ENCODE measurements around the gene SPATA31E1. TPM values are rescaled to one million over a fixed set of nuclear protein-coding genes. Genes with fewer than 3 reads are reported as not detected.
"Not testable (repeated sequence)": the region's sequence is repeated elsewhere in the genome, so short reads cannot be mapped to it uniquely, and the experiment has no call there.

Gene SPATA31E1
- total and polyA plus RNA-seq, 10 of the 15 experiments (the other 5 are each of a cell fraction or from before 2014, with no cell fraction given), result not detected

- H3K27me3 ChIP-seq (replicated peaks in 1 of 2; ENCODE audit: control insufficient read depth in 2 of 2, insufficient read depth in 2 of 2, low read length in 1 of 2), result no peaks in the 10 kb centered on the region
- intact Hi-C loops (cut with micrococcal nuclease; ENCODE audit: unreplicated experiment), result no loop called here
Measured at GRCh38 chr9:87910821-87911220, 28.1 kb downstream of the SPATA31E1 start.

GRCh38 chr9:87917662-87918061 lies 35.0 kb downstream of the SPATA31E1 start, which contains the start of gene SPATA31C1:
TSS of gene SPATA31C1 (plus strand) at chr9:87917962.
- H3K4me3 ChIP-seq; FAIRE-seq; POLR2A ChIA-PET; BruUV-seq (replicated peaks); H3K9ac ChIP-seq (ENCODE audit: control insufficient read depth, insufficient read depth, low read length); DNase-seq (ENCODE audit: low read depth, low spot score); H2AFZ ChIP-seq (ENCODE audit: control insufficient read depth, low read depth, low read length); intact Hi-C loops (cut with micrococcal nuclease; ENCODE audit: unreplicated experiment); H3K27ac ChIP-seq (ENCODE audit: control insufficient read depth, insufficient read depth); H4K20me1 ChIP-seq (ENCODE audit: control insufficient read depth, insufficient read depth); H3K36me3 ChIP-seq (ENCODE audit: control insufficient read depth in 2 of 2, insufficient read depth in 2 of 2, low read length in 1 of 2); H3K27me3 ChIP-seq (replicated peaks in 1 of 2; ENCODE audit: control insufficient read depth in 2 of 2, insufficient read depth in 2 of 2, low read length in 1 of 2); ATAC-seq; RAD21 ChIA-PET (ENCODE audit: unreplicated experiment); in situ Hi-C loops (cut with MboI); H3K79me2 ChIP-seq (ENCODE audit: control insufficient read depth, insufficient read depth, low read length); CTCF ChIA-PET; H3K4me2 ChIP-seq (ENCODE audit: control insufficient read depth, insufficient read depth); SMC1A ChIA-PET (ENCODE audit: uncharacterized antibody, unreplicated experiment); H3K9me3 ChIP-seq (replicated peaks; ENCODE audit: control insufficient read depth, insufficient read depth, low read length); H3K4me1 ChIP-seq (ENCODE audit: control insufficient read depth, insufficient read depth, low read length): not testable (repeated sequence)
- no CpG with 5 or more reads among the region's 8 CpGs for WGBS (ENCODE audit: insufficient coverage, insufficient replicate concordance, low lambda C conversion rate, missing lambda C conversion rate)

More at GRCh38 chr9:87910821-87911220, 28.1 kb downstream of the SPATA31E1 start:
- H2AFZ ChIP-seq (ENCODE audit: control insufficient read depth, low read depth, low read length), result no peak overlapping the region
- ATAC-seq, result no peak
- CTCF ChIA-PET, result no interaction called here
- H3K9me3 ChIP-seq (replicated peaks; ENCODE audit: control insufficient read depth, insufficient read depth, low read length), result no peaks in the 10 kb centered on the region
- no peak overlapping the region for H3K4me2 ChIP-seq (ENCODE audit: control insufficient read depth, insufficient read depth)
- no peak for DNase-seq (ENCODE audit: low read depth, low spot score)
- H3K79me2 ChIP-seq (ENCODE audit: control insufficient read depth, insufficient read depth, low read length), result no peaks in the 10 kb centered on the region
- no peak overlapping the region for H3K9ac ChIP-seq (ENCODE audit: control insufficient read depth, insufficient read depth, low read length)
- RAD21 ChIA-PET (ENCODE audit: unreplicated experiment), result no interaction called here
- H3K36me3 ChIP-seq (ENCODE audit: control insufficient read depth in 2 of 2, insufficient read depth in 2 of 2, low read length in 1 of 2), result no peaks in the 10 kb centered on the region
- SMC1A ChIA-PET (ENCODE audit: uncharacterized antibody, unreplicated experiment), result interaction anchor here (0.6 kb wide), 1 partner anchor 359 kb away, joined by 3 read pairs; no protein-coding TSS in a partner anchor
- no peaks in the 10 kb centered on the region for H4K20me1 ChIP-seq (ENCODE audit: control insufficient read depth, insufficient read depth)
- FAIRE-seq, result no peak
- POLR2A ChIA-PET, result no interaction called here
- in situ Hi-C loops (cut with MboI), result no loop called here
- no peak overlapping the region for H3K4me3 ChIP-seq
- no peaks in the 10 kb centered on the region for H3K4me1 ChIP-seq (ENCODE audit: control insufficient read depth, insufficient read depth, low read length)
- H3K27ac ChIP-seq (ENCODE audit: control insufficient read depth, insufficient read depth), result no peak overlapping the region
- TF ChIP-seq, protein P1, sequence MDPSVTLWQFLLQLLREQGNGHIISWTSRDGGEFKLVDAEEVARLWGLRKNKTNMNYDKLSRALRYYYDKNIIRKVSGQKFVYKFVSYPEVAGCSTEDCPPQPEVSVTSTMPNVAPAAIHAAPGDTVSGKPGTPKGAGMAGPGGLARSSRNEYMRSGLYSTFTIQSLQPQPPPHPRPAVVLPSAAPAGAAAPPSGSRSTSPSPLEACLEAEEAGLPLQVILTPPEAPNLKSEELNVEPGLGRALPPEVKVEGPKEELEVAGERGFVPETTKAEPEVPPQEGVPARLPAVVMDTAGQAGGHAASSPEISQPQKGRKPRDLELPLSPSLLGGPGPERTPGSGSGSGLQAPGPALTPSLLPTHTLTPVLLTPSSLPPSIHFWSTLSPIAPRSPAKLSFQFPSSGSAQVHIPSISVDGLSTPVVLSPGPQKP (IDR thresholded peaks at IDR 0.05; ENCODE audit: low read depth, low read length), result no peak
- TF ChIP-seq RBBP5 (conservative IDR thresholded peaks at IDR 0.05) (no peak), NFYB (IDR thresholded peaks at IDR 0.05; ENCODE audit: insufficient read depth, low read depth, low read length) (no peak), ZNF274 (IDR thresholded peaks at IDR 0.05; ENCODE audit: insufficient read depth, insufficient read length) (no peak), HDGF (IDR thresholded peaks at IDR 0.05) (no peak), BRCA1 (IDR thresholded peaks at IDR 0.05; ENCODE audit: low read depth, low read length) (no peak), SMARCA5 (IDR thresholded peaks at IDR 0.05) (no peak), SIX5 (IDR thresholded peaks at IDR 0.05; ENCODE audit: low read depth, low read length, severe bottlenecking) (no peak), KLF5 (IDR thresholded peaks at IDR 0.05; ENCODE audit: partially characterized antibody) (no peak), NR2C1 (IDR thresholded peaks at IDR 0.05) (no peak), NFXL1 (IDR thresholded peaks at IDR 0.05; ENCODE audit: borderline replicate concordance) (no peak), PAX5 (IDR thresholded peaks at IDR 0.05; ENCODE audit: borderline replicate concordance, low read depth, low read length) (no peak), POLR2AphosphoS5 (IDR thresholded peaks at IDR 0.05; ENCODE audit: low read length) (no peak), ATF3 (IDR thresholded peaks at IDR 0.05; ENCODE audit: borderline replicate concordance, extremely low read depth, low read depth, low read length) (no peak), RUNX3 (IDR thresholded peaks at IDR 0.05; ENCODE audit: low read length) (no peak), ATF7 (IDR thresholded peaks at IDR 0.05; ENCODE audit: low read depth) (no peak)
- TF ChIP-seq, protein P2, sequence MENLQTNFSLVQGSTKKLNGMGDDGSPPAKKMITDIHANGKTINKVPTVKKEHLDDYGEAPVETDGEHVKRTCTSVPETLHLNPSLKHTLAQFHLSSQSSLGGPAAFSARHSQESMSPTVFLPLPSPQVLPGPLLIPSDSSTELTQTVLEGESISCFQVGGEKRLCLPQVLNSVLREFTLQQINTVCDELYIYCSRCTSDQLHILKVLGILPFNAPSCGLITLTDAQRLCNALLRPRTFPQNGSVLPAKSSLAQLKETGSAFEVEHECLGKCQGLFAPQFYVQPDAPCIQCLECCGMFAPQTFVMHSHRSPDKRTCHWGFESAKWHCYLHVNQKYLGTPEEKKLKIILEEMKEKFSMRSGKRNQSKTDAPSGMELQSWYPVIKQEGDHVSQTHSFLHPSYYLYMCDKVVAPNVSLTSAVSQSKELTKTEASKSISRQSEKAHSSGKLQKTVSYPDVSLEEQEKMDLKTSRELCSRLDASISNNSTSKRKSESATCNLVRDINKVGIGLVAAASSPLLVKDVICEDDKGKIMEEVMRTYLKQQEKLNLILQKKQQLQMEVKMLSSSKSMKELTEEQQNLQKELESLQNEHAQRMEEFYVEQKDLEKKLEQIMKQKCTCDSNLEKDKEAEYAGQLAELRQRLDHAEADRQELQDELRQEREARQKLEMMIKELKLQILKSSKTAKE (IDR thresholded peaks at IDR 0.05; ENCODE audit: low read depth, poor library complexity, severe bottlenecking), result no peak
- BruUV-seq (replicated peaks), result no TSS peak
- WGBS (ENCODE audit: insufficient coverage, insufficient replicate concordance, low lambda C conversion rate, missing lambda C conversion rate), result 13% methylated on average over 3 of the region's 3 CpGs

All from GM12878 (cell line).